ENCODE data around the gene TUSC2. TPM values are rescaled to one million over a fixed set of nuclear protein-coding genes. Genes with fewer than 3 reads are reported as not detected.
A peak's percentile ranks its signal among the peaks of the same experiment; 100 is the strongest.

Gene TUSC2
- total and polyA plus RNA-seq, 12 donors, result 28.8 to 64.3 (median 34.4) TPM

GRCh38 chr3:50319894-50320625 lies 8.0 kb downstream of the TUSC2 start:
- H3K27me3 ChIP-seq, result no peaks in the 10 kb centered on the region
- DNase-seq, result no peak
- no peaks in the 10 kb centered on the region for H3K9me3 ChIP-seq (replicated peaks in 1 of 3)
- H3K36me3 ChIP-seq (replicated peaks in 1 of 2), result peaks cover 0 to 31% of the 10 kb centered on the region in 2 donors
- peak overlapping the region in 3 of 5 donors; percentile 94 to 98 (median 95) for H3K27ac ChIP-seq
- TF ChIP-seq POLR2A (IDR thresholded peaks at IDR 0.05) (no peak), CTCF (IDR thresholded peaks at IDR 0.05) (no peak)
- H3K4me3 ChIP-seq, result peak overlapping the region in 2 of 4 donors; percentile 71 to 96
- intact Hi-C loops (cut with DNase I), result loop anchor here in 1 of 2 donors (5.0 kb wide), 1 partner anchor 48 kb away; no protein-coding TSS in a partner anchor
- WGBS, 4 donors, result 75 to 87% (median 78%) methylated on average over 16 to 29 of the region's 29 CpGs
- H3K4me1 ChIP-seq (replicated peaks in 1 of 2), result peaks cover 45 to 75% of the 10 kb centered on the region in 2 donors

GRCh38 chr3:50319181-50319893 lies 8.7 kb downstream of the TUSC2 start:
- H3K27me3 ChIP-seq, result no peaks in the 10 kb centered on the region
- intact Hi-C loops (cut with DNase I), result no loop called here
- no peaks in the 10 kb centered on the region for H3K9me3 ChIP-seq (replicated peaks in 1 of 3)
- peak overlapping the region in 1 of 5 donors; percentile 25 for H3K27ac ChIP-seq
- H3K4me1 ChIP-seq (replicated peaks in 1 of 2), result peaks cover 45 to 70% of the 10 kb centered on the region in 2 donors
- TF ChIP-seq POLR2A (IDR thresholded peaks at IDR 0.05), result no peak
- TF ChIP-seq CTCF (IDR thresholded peaks at IDR 0.05), result no peak
- H3K4me3 ChIP-seq, result peak overlapping the region in 1 of 4 donors; percentile 9
- H3K36me3 ChIP-seq (replicated peaks in 1 of 2), result peaks cover 0 to 31% of the 10 kb centered on the region in 2 donors
- WGBS, 4 donors, result 79 to 93% (median 85%) methylated on average over 14 to 16 of the region's 16 CpGs
- no peak for DNase-seq

DNA sequence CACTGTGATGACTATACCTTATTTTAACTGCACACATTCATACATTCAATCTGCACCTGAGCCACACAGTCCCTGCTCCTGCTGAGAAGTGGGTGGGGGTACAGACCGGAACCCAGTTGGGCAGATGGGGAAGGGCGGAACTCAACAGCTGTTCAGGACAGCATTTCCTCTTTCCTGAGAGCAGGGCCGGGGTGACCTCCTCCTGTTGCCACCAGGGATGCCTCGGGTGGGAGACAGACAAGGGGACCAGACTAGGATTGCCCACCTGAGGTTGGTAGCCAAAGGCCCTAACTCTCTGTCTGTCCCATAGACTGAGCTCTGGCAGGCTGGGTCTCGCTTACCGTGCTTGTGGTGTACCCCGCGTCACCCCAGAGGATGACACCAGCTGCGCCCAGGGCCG lies 9.4 kb downstream of the TUSC2 start:
- Histone ChIP-seq H3K27me3 (no peaks in the 10 kb centered on the region), H3K4me1 (replicated peaks in 1 of 2) (peaks cover 45 to 63% of the 10 kb centered on the region in 2 donors), H3K9me3 (replicated peaks in 1 of 3) (no peaks in the 10 kb centered on the region), H3K4me3 (peak overlapping the region in 1 of 4 donors; percentile 9), H3K36me3 (replicated peaks in 1 of 2) (peaks cover 0 to 31% of the 10 kb centered on the region in 2 donors), H3K27ac (peak overlapping the region in 1 of 5 donors; percentile 25)
- DNase-seq, result no peak
- WGBS, 4 donors, result 51 to 78% (median 74%) methylated on average over 4 to 10 of the region's 10 CpGs
- TF ChIP-seq CTCF (IDR thresholded peaks at IDR 0.05), result no peak
- no peak for TF ChIP-seq POLR2A (IDR thresholded peaks at IDR 0.05)
- intact Hi-C loops (cut with DNase I), result no loop called here

DNA sequence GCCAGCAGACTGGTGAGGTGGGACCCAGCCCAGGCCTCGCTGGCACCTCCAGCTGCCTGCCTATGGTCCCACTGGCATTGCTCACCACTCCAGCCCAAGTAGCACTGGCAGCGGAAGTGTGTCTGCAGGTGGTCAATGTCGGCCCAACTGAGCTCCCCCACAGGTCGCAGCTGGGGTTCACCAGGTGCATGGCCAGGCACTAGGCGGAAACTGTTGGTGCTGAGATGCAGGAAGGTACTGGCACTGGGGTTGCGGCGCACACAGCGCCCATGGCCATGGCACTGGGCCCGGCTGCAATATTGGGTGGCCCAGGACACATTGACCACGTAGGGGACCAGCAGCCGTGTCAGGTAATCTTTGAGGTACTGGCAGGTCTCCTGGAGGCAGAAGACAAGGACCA lies 9.9 kb downstream of the TUSC2 start:
- Histone ChIP-seq H3K27ac (peak overlapping the region in 1 of 5 donors; percentile 25), H3K4me1 (replicated peaks in 1 of 2) (peaks cover 45 to 58% of the 10 kb centered on the region in 2 donors), H3K36me3 (replicated peaks in 1 of 2) (peaks cover 0 to 31% of the 10 kb centered on the region in 2 donors), H3K4me3 (peak overlapping the region in 1 of 4 donors; percentile 17), H3K9me3 (replicated peaks in 1 of 3) (no peaks in the 10 kb centered on the region), H3K27me3 (no peaks in the 10 kb centered on the region)
- TF ChIP-seq CTCF (IDR thresholded peaks at IDR 0.05) (no peak), POLR2A (IDR thresholded peaks at IDR 0.05) (no peak)
- no peak for DNase-seq
- intact Hi-C loops (cut with DNase I), result no loop called here
- WGBS, 4 donors, result 80 to 93% (median 82%) methylated on average over 6 to 11 of the region's 11 CpGs; no CpG with 5 or more reads in 1 of the 4 donors

Data from adrenal gland (tissue), 12 donors.